ENCODE data around the gene FREM3.
"Not testable (repeated sequence)": the region's sequence is repeated elsewhere in the genome, so short reads cannot be mapped to it uniquely, and the experiment has no call there.

Gene FREM3

DNA sequence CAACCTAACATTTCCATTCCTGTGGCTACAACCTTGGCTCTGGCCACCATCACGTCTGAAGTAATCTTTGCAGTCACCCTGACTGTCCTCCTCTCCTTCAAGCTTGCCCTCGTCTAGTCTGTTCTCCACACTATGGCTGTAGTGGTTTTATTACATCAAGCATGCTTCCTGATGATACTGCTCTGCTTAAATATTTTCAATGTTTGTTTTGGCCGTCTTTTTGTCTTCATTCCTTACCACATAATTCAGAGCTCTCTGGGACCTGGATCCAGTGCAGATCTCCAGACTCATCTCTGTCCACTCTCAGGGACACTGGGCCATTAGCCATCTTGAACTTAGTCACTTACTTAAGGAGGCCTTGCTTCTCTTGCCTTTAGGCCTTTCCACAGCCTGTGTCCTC, 27.7 kb upstream of the FREM3 start:
- peaks cover 7% of the 10 kb centered on the region for H3K4me1 Mint-ChIP-seq
- H3K27ac Mint-ChIP-seq: peak overlapping the region; percentile 34 to 48 (median 44)
- no peaks in the 10 kb centered on the region for H3K9me3 Mint-ChIP-seq
- H3K27me3 Mint-ChIP-seq (ENCODE audit: low read depth): no peaks in the 10 kb centered on the region
- TF ChIP-seq, protein P1, sequence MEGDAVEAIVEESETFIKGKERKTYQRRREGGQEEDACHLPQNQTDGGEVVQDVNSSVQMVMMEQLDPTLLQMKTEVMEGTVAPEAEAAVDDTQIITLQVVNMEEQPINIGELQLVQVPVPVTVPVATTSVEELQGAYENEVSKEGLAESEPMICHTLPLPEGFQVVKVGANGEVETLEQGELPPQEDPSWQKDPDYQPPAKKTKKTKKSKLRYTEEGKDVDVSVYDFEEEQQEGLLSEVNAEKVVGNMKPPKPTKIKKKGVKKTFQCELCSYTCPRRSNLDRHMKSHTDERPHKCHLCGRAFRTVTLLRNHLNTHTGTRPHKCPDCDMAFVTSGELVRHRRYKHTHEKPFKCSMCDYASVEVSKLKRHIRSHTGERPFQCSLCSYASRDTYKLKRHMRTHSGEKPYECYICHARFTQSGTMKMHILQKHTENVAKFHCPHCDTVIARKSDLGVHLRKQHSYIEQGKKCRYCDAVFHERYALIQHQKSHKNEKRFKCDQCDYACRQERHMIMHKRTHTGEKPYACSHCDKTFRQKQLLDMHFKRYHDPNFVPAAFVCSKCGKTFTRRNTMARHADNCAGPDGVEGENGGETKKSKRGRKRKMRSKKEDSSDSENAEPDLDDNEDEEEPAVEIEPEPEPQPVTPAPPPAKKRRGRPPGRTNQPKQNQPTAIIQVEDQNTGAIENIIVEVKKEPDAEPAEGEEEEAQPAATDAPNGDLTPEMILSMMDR (IDR thresholded peaks at IDR 0.05; ENCODE audit: unreplicated experiment in 3 of 3): no peak
- no peaks in the 10 kb centered on the region for H3K36me3 Mint-ChIP-seq (ENCODE audit: low read depth)
- H3K4me3 Mint-ChIP-seq: no peak overlapping the region

- TF ChIP-seq, protein P1 (IDR thresholded peaks at IDR 0.05; ENCODE audit: unreplicated experiment in 3 of 3): no peak
- no peak overlapping the region for H3K27ac Mint-ChIP-seq
- H3K27me3 Mint-ChIP-seq (ENCODE audit: low read depth): no peaks in the 10 kb centered on the region
- H3K4me1 Mint-ChIP-seq: peaks cover 7% of the 10 kb centered on the region
- H3K36me3 Mint-ChIP-seq (ENCODE audit: low read depth): no peaks in the 10 kb centered on the region
- H3K9me3 Mint-ChIP-seq: no peaks in the 10 kb centered on the region
- no peak overlapping the region for H3K4me3 Mint-ChIP-seq
These were observed 26.2 kb upstream of the FREM3 start for GRCh38 chr4:143726714-143727113.

GRCh38 chr4:143721317-143721716, 20.8 kb upstream of the FREM3 start:
- H3K4me1 Mint-ChIP-seq: no peaks in the 10 kb centered on the region
- H3K4me3 Mint-ChIP-seq: no peak overlapping the region
- no peak overlapping the region for H3K27ac Mint-ChIP-seq
- H3K9me3 Mint-ChIP-seq: peaks cover 4% of the 10 kb centered on the region
- no peaks in the 10 kb centered on the region for H3K36me3 Mint-ChIP-seq (ENCODE audit: low read depth)
- TF ChIP-seq, protein P1 (IDR thresholded peaks at IDR 0.05; ENCODE audit: unreplicated experiment in 3 of 3): no peak
- H3K27me3 Mint-ChIP-seq (ENCODE audit: low read depth): peaks cover 4% of the 10 kb centered on the region

GRCh38 chr4:143718748-143719147, 18.3 kb upstream of the FREM3 start:
- H3K4me1 Mint-ChIP-seq; H3K27ac Mint-ChIP-seq; H3K4me3 Mint-ChIP-seq; H3K36me3 Mint-ChIP-seq (ENCODE audit: low read depth); H3K9me3 Mint-ChIP-seq; H3K27me3 Mint-ChIP-seq (ENCODE audit: low read depth): not testable (repeated sequence)

DNA sequence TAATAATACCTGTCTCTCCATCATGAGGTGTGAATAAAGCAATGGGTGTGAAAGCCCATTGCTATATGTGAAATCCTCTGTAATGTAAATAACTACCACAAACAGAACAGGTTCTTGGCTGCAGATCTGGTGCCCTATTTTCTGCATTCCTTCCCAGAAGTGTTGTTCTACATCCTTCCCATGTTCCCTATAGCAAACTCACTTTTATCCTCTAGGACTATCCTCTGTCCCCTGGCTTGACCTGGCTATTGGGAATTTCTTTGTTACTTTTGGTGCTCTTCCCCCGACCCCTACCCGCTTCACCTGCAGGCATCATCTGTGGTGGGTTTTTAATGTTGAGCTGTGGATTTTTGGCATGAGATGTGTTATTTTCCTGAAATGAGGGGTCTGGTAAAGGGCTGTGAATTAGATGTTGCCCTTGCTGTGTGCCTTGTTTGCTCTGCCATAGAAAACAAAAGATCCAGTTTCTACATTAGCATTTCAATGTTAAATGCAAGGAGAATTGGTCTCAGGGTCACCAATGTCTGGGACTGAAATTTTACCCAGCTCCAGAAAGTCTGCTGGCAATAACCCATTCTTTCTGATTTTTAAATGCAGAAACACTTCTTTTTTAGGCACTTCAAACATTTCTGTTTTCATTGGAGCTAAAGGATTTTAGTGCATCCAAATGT, 13.6 kb upstream of the FREM3 start:
- H3K36me3 Mint-ChIP-seq (ENCODE audit: low read depth): no peaks in the 10 kb centered on the region
- no peaks in the 10 kb centered on the region for H3K9me3 Mint-ChIP-seq
- no peak overlapping the region for H3K27ac Mint-ChIP-seq
- no peak overlapping the region for H3K4me3 Mint-ChIP-seq
- H3K4me1 Mint-ChIP-seq: peaks cover 6% of the 10 kb centered on the region
- H3K27me3 Mint-ChIP-seq (ENCODE audit: low read depth): no peaks in the 10 kb centered on the region
- TF ChIP-seq, protein P1 (IDR thresholded peaks at IDR 0.05; ENCODE audit: unreplicated experiment in 3 of 3): no peak

DNA sequence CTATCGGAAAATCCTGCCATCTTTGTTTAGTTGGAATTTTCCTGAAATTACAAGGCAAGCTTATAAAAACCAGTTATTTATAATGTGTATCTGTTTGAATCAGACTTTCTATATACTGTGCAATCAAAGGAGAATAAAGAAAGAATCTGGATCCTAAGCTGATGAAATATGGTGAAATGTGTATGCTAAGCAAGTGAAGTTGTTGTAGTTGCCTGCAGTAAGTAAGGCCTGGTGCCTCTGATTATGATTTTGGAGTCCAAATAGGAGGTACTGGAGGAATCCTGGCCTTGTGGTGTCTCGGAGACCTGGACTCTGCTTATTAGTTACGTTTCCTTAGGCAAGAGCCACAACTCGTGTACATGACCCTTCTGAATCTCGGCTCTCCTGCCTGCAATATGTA, 13.1 kb upstream of the FREM3 start:
- no peaks in the 10 kb centered on the region for H3K36me3 Mint-ChIP-seq (ENCODE audit: low read depth)
- TF ChIP-seq, protein P1 (IDR thresholded peaks at IDR 0.05; ENCODE audit: unreplicated experiment in 3 of 3): no peak
- no peak overlapping the region for H3K4me3 Mint-ChIP-seq
- H3K4me1 Mint-ChIP-seq: peaks cover 6% of the 10 kb centered on the region
- peaks cover 4% of the 10 kb centered on the region for H3K9me3 Mint-ChIP-seq
- H3K27ac Mint-ChIP-seq: no peak overlapping the region
- H3K27me3 Mint-ChIP-seq (ENCODE audit: low read depth): no peaks in the 10 kb centered on the region
